Left ventricle myocardium inferior (tissue), 1 donor: ENCODE results near the gene TTYH2. TPM values are rescaled to one million over a fixed set of nuclear protein-coding genes. Genes with fewer than 3 reads are reported as not detected.

Source experiments
- DNase-seq: peaks from one replicate; pipeline ENCODE4 v3.0.0-alpha.2; 2020
- H3K27ac ChIP-seq: fragments of 200-600 bp; replicated peaks from 2 replicates; pipeline ENCODE4 v1.8.0; 2021
- H3K27me3 ChIP-seq: fragments of 200-600 bp; 2 replicates; pipeline ENCODE4 v1.8.0; 2021; ENCODE audit warnings: low read depth
- H3K36me3 ChIP-seq: fragments of 200-600 bp; 2 replicates; pipeline ENCODE4 v1.8.0; 2021
- H3K4me1 ChIP-seq: fragments of 200-600 bp; 2 replicates; pipeline ENCODE4 v1.8.0; 2021
- H3K4me3 ChIP-seq: fragments of 200-600 bp; 2 replicates; pipeline ENCODE4 v1.8.0; 2021; ENCODE audit warnings: mild to moderate bottlenecking, moderate library complexity
- H3K9me3 ChIP-seq: fragments of 200-600 bp; replicated peaks from 2 replicates; pipeline ENCODE4 v1.8.0; 2021
- CTCF ChIP-seq: fragments of 200-600 bp; IDR thresholded peaks from 2 replicates; pipeline ENCODE4 v1.8.0; 2021; ENCODE audit warnings: antibody characterized with exemption, mild to moderate bottlenecking, borderline replicate concordance
- intact Hi-C: fragments of 100-400 bp; cut with micrococcal nuclease; formaldehyde crosslinking; loops from one replicate; pipeline ENCODE4 v1.11.0; 2022
- total RNA-seq: library from RNA; stranded (reverse); fragmentation: NEBNext Ultra II Directional; extraction: Animal tissue kit (Norgen Biotek cat#: 25700); gene quantifications from one replicate; pipeline ENCODE4 v1.2.1, GENCODE V29; 2021
- donor health status: DM: no; HTN: yes; CAD: no; lungs with severe emphysema.

The TTYH2 gene
- total RNA-seq, 1 donor from 2014 or later, result 28.1 TPM

GRCh38 chr17:74231928-74232907 is 18.8 kb downstream of the TTYH2 start:
- Histone ChIP-seq H3K9me3 (no peaks in the 10 kb centered on the region), H3K4me1 (peaks cover 43% of the 10 kb centered on the region), H3K4me3 (no peak overlapping the region), H3K27ac (no peak overlapping the region), H3K27me3 (no peaks in the 10 kb centered on the region), H3K36me3 (peaks cover 31% of the 10 kb centered on the region)
- no peak for DNase-seq
- intact Hi-C loops, result no loop called here
- no peak for TF ChIP-seq CTCF

GRCh38 chr17:74233937-74234336 is 20.6 kb downstream of the TTYH2 start:
- no peak for TF ChIP-seq CTCF
- no peaks in the 10 kb centered on the region for H3K27me3 ChIP-seq
- H3K4me1 ChIP-seq, result peaks cover 45% of the 10 kb centered on the region
- DNase-seq, result no peak
- intact Hi-C loops, result no loop called here
- no peaks in the 10 kb centered on the region for H3K9me3 ChIP-seq
- no peak overlapping the region for H3K27ac ChIP-seq
- H3K36me3 ChIP-seq, result peaks cover 35% of the 10 kb centered on the region
- no peak overlapping the region for H3K4me3 ChIP-seq

- Histone ChIP-seq H3K9me3 (no peaks in the 10 kb centered on the region), H3K27me3 (no peaks in the 10 kb centered on the region), H3K36me3 (peaks cover 35% of the 10 kb centered on the region), H3K4me1 (peaks cover 48% of the 10 kb centered on the region), H3K27ac (peak overlapping the region; percentile 82), H3K4me3 (peak overlapping the region; percentile 42)
- no peak for DNase-seq
- no peak for TF ChIP-seq CTCF
- intact Hi-C loops, result no loop called here
Measured at GRCh38 chr17:74234486-74234885, 21.1 kb downstream of the TTYH2 start.

DNA sequence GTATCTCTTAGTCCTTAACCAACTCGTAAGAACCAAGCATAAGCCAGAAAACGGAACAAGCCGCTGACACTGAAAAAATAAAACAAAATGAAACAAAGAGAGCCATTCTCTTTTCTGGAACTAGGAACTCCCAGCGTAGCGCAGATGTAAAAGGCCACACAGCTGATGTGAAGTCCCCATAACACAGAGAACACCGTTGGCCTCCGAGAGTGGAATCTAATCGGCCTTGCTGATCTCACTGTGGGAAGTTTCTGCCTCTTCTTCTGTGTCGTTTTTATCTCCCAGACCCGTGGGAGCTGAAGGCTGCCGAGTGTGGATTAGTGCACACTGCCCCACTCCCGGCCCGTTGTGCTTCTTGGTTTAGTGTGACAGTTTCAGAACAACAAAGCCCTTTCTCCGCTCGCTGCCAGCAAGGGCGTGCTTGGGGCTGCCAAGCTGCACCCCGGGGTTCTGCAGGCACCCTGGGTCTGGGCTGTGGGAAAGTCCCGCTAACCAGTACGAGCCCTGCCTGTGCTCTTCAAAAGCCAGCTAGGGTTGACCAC is 21.7 kb downstream of the TTYH2 start:
- TF ChIP-seq CTCF, result no peak
- Histone ChIP-seq H3K4me1 (peaks cover 53% of the 10 kb centered on the region), H3K9me3 (no peaks in the 10 kb centered on the region), H3K27ac (peak overlapping the region; percentile 82), H3K4me3 (peak overlapping the region; percentile 42), H3K27me3 (no peaks in the 10 kb centered on the region), H3K36me3 (peaks cover 33% of the 10 kb centered on the region)
- intact Hi-C loops, result no loop called here
- no peak for DNase-seq

DNA sequence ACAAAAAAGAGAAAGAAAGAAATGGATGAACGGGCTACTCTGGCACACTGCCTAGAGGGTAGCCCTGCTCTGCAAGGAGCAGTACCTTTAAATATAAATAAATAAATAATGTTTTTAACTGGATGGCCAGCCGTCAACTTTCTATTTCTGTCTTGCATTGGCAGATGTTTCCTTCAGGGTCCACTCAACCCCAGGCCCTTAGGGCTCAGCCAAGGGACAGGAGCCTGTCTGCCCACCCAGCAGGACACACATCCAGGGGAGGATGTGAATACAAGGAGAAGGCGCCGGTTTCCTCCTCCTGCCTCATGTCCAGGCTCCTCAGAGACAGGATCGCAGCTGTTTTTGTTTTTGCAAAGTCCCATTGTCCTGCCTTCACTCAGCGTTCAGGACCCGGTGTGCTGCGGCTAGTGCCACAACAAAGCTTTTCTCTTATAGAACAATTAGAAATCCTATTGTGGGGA is 22.6 kb downstream of the TTYH2 start:
- Histone ChIP-seq H3K27ac (peak overlapping the region; percentile 82), H3K4me1 (peaks cover 61% of the 10 kb centered on the region), H3K9me3 (no peaks in the 10 kb centered on the region), H3K27me3 (no peaks in the 10 kb centered on the region), H3K36me3 (peaks cover 25% of the 10 kb centered on the region), H3K4me3 (no peak overlapping the region)
- intact Hi-C loops, result no loop called here
- no peak for DNase-seq
- TF ChIP-seq CTCF, result no peak
